Fibroblast of lung (primary cell): ENCODE measurements around the gene RBM22.

Experiments
- EZH2 ChIP-seq: IDR thresholded peaks from 2 replicates; pipeline ENCODE4 v1.5.1; 2012; ENCODE audit warnings: low read length, control low read depth, mild to moderate bottlenecking; ENCODE audit errors: missing control alignments
- TF ChIP-seq, protein P1 (sequence below), 2 donors: IDR thresholded peaks in 1 of 2; conservative IDR thresholded peaks in 1 of 2; 1 replicate in 1 of 2; 2 replicates in 1 of 2; pipeline ENCODE4 v1.5.1; 2011 to 2012; ENCODE audit warnings: low read length in 2 of 2, control low read depth in 1 of 2, inconsistent platforms in 1 of 2, low read depth in 1 of 2, mild to moderate bottlenecking in 1 of 2

- TF ChIP-seq, protein P1, sequence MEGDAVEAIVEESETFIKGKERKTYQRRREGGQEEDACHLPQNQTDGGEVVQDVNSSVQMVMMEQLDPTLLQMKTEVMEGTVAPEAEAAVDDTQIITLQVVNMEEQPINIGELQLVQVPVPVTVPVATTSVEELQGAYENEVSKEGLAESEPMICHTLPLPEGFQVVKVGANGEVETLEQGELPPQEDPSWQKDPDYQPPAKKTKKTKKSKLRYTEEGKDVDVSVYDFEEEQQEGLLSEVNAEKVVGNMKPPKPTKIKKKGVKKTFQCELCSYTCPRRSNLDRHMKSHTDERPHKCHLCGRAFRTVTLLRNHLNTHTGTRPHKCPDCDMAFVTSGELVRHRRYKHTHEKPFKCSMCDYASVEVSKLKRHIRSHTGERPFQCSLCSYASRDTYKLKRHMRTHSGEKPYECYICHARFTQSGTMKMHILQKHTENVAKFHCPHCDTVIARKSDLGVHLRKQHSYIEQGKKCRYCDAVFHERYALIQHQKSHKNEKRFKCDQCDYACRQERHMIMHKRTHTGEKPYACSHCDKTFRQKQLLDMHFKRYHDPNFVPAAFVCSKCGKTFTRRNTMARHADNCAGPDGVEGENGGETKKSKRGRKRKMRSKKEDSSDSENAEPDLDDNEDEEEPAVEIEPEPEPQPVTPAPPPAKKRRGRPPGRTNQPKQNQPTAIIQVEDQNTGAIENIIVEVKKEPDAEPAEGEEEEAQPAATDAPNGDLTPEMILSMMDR (conservative IDR thresholded peaks at IDR 0.05 in 1 of 2, IDR thresholded peaks at IDR 0.05 in 1 of 2; ENCODE audit: low read depth in 1 of 2, low read length in 2 of 2), result no peak
- no peak for TF ChIP-seq EZH2
Observed at GRCh38 chr5:150659360-150660107, 41.3 kb downstream of the RBM22 start.
